Measurements from ENCODE around the gene ABHD12. TPM values are rescaled to one million over a fixed set of nuclear protein-coding genes. Genes with fewer than 3 reads are reported as not detected.
A peak's percentile ranks its signal among the peaks of the same experiment; 100 is the strongest.

The ABHD12 gene
- total RNA-seq, 1 donor from 2014 or later, result 49.7 TPM

GRCh38 chr20:25257130-25257529 is 133.5 kb downstream of the ABHD12 start:
- Histone ChIP-seq H3K9me3 (no peaks in the 10 kb centered on the region), H3K4me1 (peaks cover 44% of the 10 kb centered on the region), H3K36me3 (peaks cover 27% of the 10 kb centered on the region), H3K27ac (peak overlapping the region; percentile 59), H3K27me3 (ENCODE audit: low read depth) (no peaks in the 10 kb centered on the region), H3K4me3 (no peak overlapping the region)
- no peak for TF ChIP-seq CTCF (IDR thresholded peaks at IDR 0.05)
- no peak for ATAC-seq
- no peak for DNase-seq
- intact Hi-C loops (cut with DNase I), result no loop called here

GRCh38 chr20:25256226-25256859 is 134.3 kb downstream of the ABHD12 start:
- Histone ChIP-seq H3K36me3 (peaks cover 24% of the 10 kb centered on the region), H3K27ac (peak overlapping the region; percentile 59), H3K27me3 (ENCODE audit: low read depth) (no peaks in the 10 kb centered on the region), H3K4me3 (no peak overlapping the region), H3K9me3 (no peaks in the 10 kb centered on the region), H3K4me1 (peaks cover 44% of the 10 kb centered on the region)
- TF ChIP-seq CTCF (IDR thresholded peaks at IDR 0.05), result no peak
- DNase-seq, result no peak
- intact Hi-C loops (cut with DNase I), result no loop called here
- peak; percentile 41 to 58 for ATAC-seq

- H3K27me3 ChIP-seq (ENCODE audit: low read depth), result no peaks in the 10 kb centered on the region
- DNase-seq (peak; percentile 74), ATAC-seq (peak; percentile 93 to 95)
- H3K4me1 ChIP-seq, result peaks cover 47% of the 10 kb centered on the region
- TF ChIP-seq CTCF (IDR thresholded peaks at IDR 0.05), result no peak
- H3K36me3 ChIP-seq, result peaks cover 12% of the 10 kb centered on the region
- H3K27ac ChIP-seq, result peak overlapping the region; percentile 59
- H3K4me3 ChIP-seq, result no peak overlapping the region
- H3K9me3 ChIP-seq, result no peaks in the 10 kb centered on the region
- intact Hi-C loops (cut with DNase I), result no loop called here
Observed at GRCh38 chr20:25254986-25255680, 135.5 kb downstream of the ABHD12 start.

- peaks cover 52% of the 10 kb centered on the region for H3K4me1 ChIP-seq
Observed at GRCh38 chr20:25254571-25254970, 136.1 kb downstream of the ABHD12 start.

More at GRCh38 chr20:25254571-25254970, 136.1 kb downstream of the ABHD12 start:
- no peak for DNase-seq
- no peaks in the 10 kb centered on the region for H3K9me3 ChIP-seq
- H3K27me3 ChIP-seq (ENCODE audit: low read depth), result no peaks in the 10 kb centered on the region
- no peak for ATAC-seq
- TF ChIP-seq CTCF (IDR thresholded peaks at IDR 0.05), result no peak
- intact Hi-C loops (cut with DNase I), result no loop called here
- H3K4me3 ChIP-seq, result no peak overlapping the region
- H3K36me3 ChIP-seq, result peaks cover 6% of the 10 kb centered on the region
- peak overlapping the region; percentile 59 for H3K27ac ChIP-seq

Data from lower lobe of right lung (tissue), 2 donors.